MM.1S (cell line): ENCODE data around the gene ZNF585A.
"Not testable (repeated sequence)": the region's sequence is repeated elsewhere in the genome, so short reads cannot be mapped to it uniquely, and the experiment has no call there.

Experiments used
- EZH2 ChIP-seq: fragments of 300-600 bp; sonication (generic); optimal IDR thresholded peaks from 2 replicates; pipeline ENCODE3; 2017; ENCODE audit warnings: low read depth, mild to moderate bottlenecking, antibody characterized with exemption, low read length, mixed read lengths
- EZH2phosphoT487 ChIP-seq: fragments of 300-600 bp; sonication (generic); IDR thresholded peaks from 2 replicates; pipeline ENCODE4 v1.6.1; 2018; ENCODE audit warnings: antibody characterized with exemption, low read length

GRCh38 chr19:37195248-37195647 lies 22.8 kb upstream of the ZNF585A start:
- TF ChIP-seq EZH2, EZH2phosphoT487: not testable (repeated sequence)
